Liver (tissue), 9 donors: ENCODE results near the gene ADRA2B. TPM values are rescaled to one million over a fixed set of nuclear protein-coding genes. Genes with fewer than 3 reads are reported as not detected.

Source experiments
- DNase-seq: peaks from one replicate; pipeline ENCODE4 v3.0.0-alpha.2; 2017; ENCODE audit warnings: low spot score
- H3K27ac ChIP-seq, 2 donors: one replicate each; pipeline ENCODE4 v1.7.0; 2013; ENCODE audit warnings: inconsistent platforms in 2 of 2, low read length in 2 of 2, control low read depth in 1 of 2, low read depth in 1 of 2, mild to moderate bottlenecking in 1 of 2
- H3K27me3 ChIP-seq, 4 donors: one replicate each; pipeline versions ENCODE4 v1.6.1 to v1.7.0; 2013; ENCODE audit warnings: low read length in 3 of 4, inconsistent platforms in 1 of 4, mild to moderate bottlenecking in 1 of 4, moderate library complexity in 1 of 4; ENCODE audit not compliant: control insufficient read depth in 4 of 4, insufficient read depth in 4 of 4
- H3K36me3 ChIP-seq, 4 donors: one replicate each; pipeline versions ENCODE4 v1.6.1 to v1.7.0; 2013; ENCODE audit warnings: low read length in 3 of 4, mild to moderate bottlenecking in 3 of 4, low read depth in 1 of 4, moderate library complexity in 1 of 4; ENCODE audit not compliant: control insufficient read depth in 4 of 4, insufficient read depth in 3 of 4
- H3K4me1 ChIP-seq, 4 donors: one replicate each; pipeline versions ENCODE4 v1.6.1 to v1.7.0; 2013; ENCODE audit warnings: low read length in 3 of 4, mild to moderate bottlenecking in 3 of 4, moderate library complexity in 1 of 4; ENCODE audit not compliant: control insufficient read depth in 4 of 4, insufficient read depth in 4 of 4
- H3K4me3 ChIP-seq, 3 donors: one replicate each; pipeline versions ENCODE4 v1.6.1 to v1.7.0; 2013; ENCODE audit warnings: low read length in 3 of 3, control low read depth in 1 of 3, low read depth in 1 of 3, mild to moderate bottlenecking in 1 of 3
- H3K9ac ChIP-seq, 2 donors: one replicate each; pipeline ENCODE4 v1.7.0; 2013; ENCODE audit warnings: low read length in 2 of 2, mild to moderate bottlenecking in 2 of 2, moderate library complexity in 2 of 2, control low read depth in 1 of 2, low read depth in 1 of 2
- H3K9me3 ChIP-seq, 4 donors: one replicate each; pipeline versions ENCODE4 v1.6.1 to v1.7.0; 2013; ENCODE audit warnings: low read length in 3 of 4; ENCODE audit not compliant: control insufficient read depth in 4 of 4
- ATF3 ChIP-seq: IDR thresholded peaks from 2 replicates; pipeline ENCODE4 v1.6.1; 2016; ENCODE audit warnings: antibody characterized with exemption
- CTCF ChIP-seq: fragments of 150-350 bp; IDR thresholded peaks from 2 replicates; pipeline ENCODE4 v1.5.1; 2017; ENCODE audit warnings: improper control_type of control experiment, low read depth, low read length; ENCODE audit not compliant: missing input control
- EGR1 ChIP-seq, 2 donors: IDR thresholded peaks; 2 replicates each; pipeline ENCODE4 v1.6.1; 2016 to 2018; ENCODE audit warnings: antibody characterized with exemption in 2 of 2, low read depth in 2 of 2
- FOXA1 ChIP-seq: IDR thresholded peaks from 2 replicates; pipeline ENCODE4 v1.6.1; 2016; ENCODE audit warnings: antibody characterized with exemption
- FOXA2 ChIP-seq: IDR thresholded peaks from 2 replicates; pipeline ENCODE4 v1.6.1; 2016; ENCODE audit warnings: antibody characterized with exemption
- GABPA ChIP-seq, 2 donors: IDR thresholded peaks in 1 of 2; conservative IDR thresholded peaks in 1 of 2; 2 replicates each; pipeline ENCODE4 v1.6.1; 2016; ENCODE audit warnings: antibody characterized with exemption in 2 of 2, mild to moderate bottlenecking in 1 of 2, moderate library complexity in 1 of 2
- HNF4A ChIP-seq, 2 donors: conservative IDR thresholded peaks; 2 replicates each; pipeline ENCODE4 v1.6.1; 2016; ENCODE audit warnings: antibody characterized with exemption in 2 of 2, mild to moderate bottlenecking in 2 of 2
- HNF4G ChIP-seq: IDR thresholded peaks from 2 replicates; pipeline ENCODE4 v1.6.1; 2016; ENCODE audit warnings: antibody characterized with exemption
- JUND ChIP-seq, 2 donors: IDR thresholded peaks; 2 replicates each; pipeline ENCODE4 v1.6.1; 2016; ENCODE audit warnings: antibody characterized with exemption in 2 of 2
- MAX ChIP-seq: IDR thresholded peaks from 2 replicates; pipeline ENCODE4 v1.6.1; 2016; ENCODE audit warnings: antibody characterized with exemption
- NR2F2 ChIP-seq: IDR thresholded peaks from 2 replicates; pipeline ENCODE4 v1.6.1; 2016; ENCODE audit warnings: antibody characterized with exemption
- RAD21 ChIP-seq, 2 donors: IDR thresholded peaks; 2 replicates each; pipeline ENCODE4 v1.6.1; 2016; ENCODE audit warnings: antibody characterized with exemption in 2 of 2, mild to moderate bottlenecking in 2 of 2
- REST ChIP-seq: IDR thresholded peaks from 2 replicates; pipeline ENCODE4 v1.6.1; 2016; ENCODE audit warnings: antibody characterized with exemption, mild to moderate bottlenecking
- SP1 ChIP-seq: IDR thresholded peaks from 2 replicates; pipeline ENCODE4 v1.6.1; 2018; ENCODE audit warnings: antibody characterized with exemption, mild to moderate bottlenecking
- TAF1 ChIP-seq: conservative IDR thresholded peaks from 2 replicates; pipeline ENCODE4 v1.6.1; 2016; ENCODE audit warnings: antibody characterized with exemption, mild to moderate bottlenecking
- ZBTB33 ChIP-seq: IDR thresholded peaks from 2 replicates; pipeline ENCODE4 v1.6.1; 2016; ENCODE audit warnings: antibody characterized with exemption
- WGBS: extraction: QIAGEN DNeasy Blood & Tissue Kit; methylation state at CpG from one replicate; pipeline ENCODE4 v1.1.7; 2013; 5-methylcytosine and 5-hydroxymethylcytosine counted together
- polyA plus RNA-seq, 2 donors: library from polyadenylated mRNA; stranded (reverse) in 1 of 2; unstranded in 1 of 2; fragments of 200-250 nt in 1 of 2; fragments of >200 nt in 1 of 2; fragmentation: Nextera tagmentation in 1 of 2; extraction: Ambion mirVana in 1 of 2; gene quantifications; one replicate each; pipeline versions ENCODE4 v1.2.1 to v1.2.3, GENCODE V29; 2013 to 2015
- total RNA-seq, 2 donors: library from RNA; depleted of rRNA; stranded (reverse); fragments of >200 nt; gene quantifications; one replicate each; pipeline ENCODE4 v1.2.3, GENCODE V29; 2014
- donor health status: healthy.
- donor health status: healthy.
- donor health status: healthy.
- donor health status: healthy.
- donor health status: healthy.

ADRA2B gene
- total and polyA plus RNA-seq, 4 donors, result 1.3 to 8.6 (median 3.0) TPM

- no peak overlapping the region for H3K4me3 ChIP-seq
- peak overlapping the region in 1 of 2 donors; percentile 28 for H3K27ac ChIP-seq
- DNase-seq, result no peak
- H3K36me3 ChIP-seq, result no peaks in the 10 kb centered on the region
- H3K27me3 ChIP-seq, result peaks cover 0 to 2% (median 0%) of the 10 kb centered on the region in 4 donors
- H3K4me1 ChIP-seq, result peaks cover 0 to 3% (median 1%) of the 10 kb centered on the region in 4 donors
- H3K9me3 ChIP-seq, result peaks cover 0 to 10% (median 5%) of the 10 kb centered on the region in 4 donors
- 86% methylated on average over 6 of the region's 6 CpGs for WGBS
- TF ChIP-seq FOXA2 (no peak), HNF4A (conservative IDR thresholded peaks at IDR 0.05) (no peak), TAF1 (no peak), MAX (no peak), REST (no peak), ATF3 (no peak), SP1 (no peak), FOXA1 (no peak), EGR1 (IDR thresholded peaks at IDR 0.05; ENCODE audit: low read depth in 2 of 2) (no peak)
- H3K9ac ChIP-seq, result no peak overlapping the region
Observed at GRCh38 chr2:96104487-96104861, 11.9 kb downstream of the ADRA2B start.

- H3K27me3 ChIP-seq, result peaks cover 0 to under 1% (median 0%) of the 10 kb centered on the region in 4 donors
- no peak for TF ChIP-seq NR2F2
- no peak for TF ChIP-seq RAD21 (IDR thresholded peaks at IDR 0.05)
- TF ChIP-seq GABPA (IDR thresholded peaks at IDR 0.05 in 1 of 2, conservative IDR thresholded peaks at IDR 0.05 in 1 of 2), result no peak
- TF ChIP-seq EGR1 (IDR thresholded peaks at IDR 0.05; ENCODE audit: low read depth in 2 of 2), result no peak
- TF ChIP-seq HNF4G, result no peak
- no peak for TF ChIP-seq HNF4A (conservative IDR thresholded peaks at IDR 0.05)
- no peak for TF ChIP-seq JUND (IDR thresholded peaks at IDR 0.05)
- no peak for TF ChIP-seq TAF1
- TF ChIP-seq FOXA2, result no peak
- no peak for TF ChIP-seq REST
- TF ChIP-seq MAX, result no peak
- TF ChIP-seq ZBTB33, result no peak
- TF ChIP-seq ATF3, result no peak
- TF ChIP-seq FOXA1, result no peak
- TF ChIP-seq SP1, result no peak
- TF ChIP-seq CTCF, result no peak
- H3K36me3 ChIP-seq, result no peaks in the 10 kb centered on the region
- 55% methylated on average over 6 of the region's 6 CpGs for WGBS
- no peak overlapping the region for H3K4me3 ChIP-seq
- peak overlapping the region in 1 of 2 donors; percentile 38 for H3K27ac ChIP-seq
- H3K9ac ChIP-seq, result no peak overlapping the region
- no peak for DNase-seq
- H3K9me3 ChIP-seq, result peaks cover 0 to 10% (median 5%) of the 10 kb centered on the region in 4 donors
- H3K4me1 ChIP-seq, result peaks cover 0 to 4% (median 2%) of the 10 kb centered on the region in 4 donors
Observed at GRCh38 chr2:96103761-96104486, 12.4 kb downstream of the ADRA2B start.
